GM18909 (cell line): ENCODE measurements around the gene TAOK2.

Source experiments
- ATAC-seq: cut with Tn5 transposase; IDR thresholded peaks from one replicate; pipeline ENCODE4 v1.9.1; 2021; ENCODE audit warnings: mild to moderate bottlenecking; ENCODE audit not compliant: unreplicated experiment, poor library complexity

Gene TAOK2

DNA sequence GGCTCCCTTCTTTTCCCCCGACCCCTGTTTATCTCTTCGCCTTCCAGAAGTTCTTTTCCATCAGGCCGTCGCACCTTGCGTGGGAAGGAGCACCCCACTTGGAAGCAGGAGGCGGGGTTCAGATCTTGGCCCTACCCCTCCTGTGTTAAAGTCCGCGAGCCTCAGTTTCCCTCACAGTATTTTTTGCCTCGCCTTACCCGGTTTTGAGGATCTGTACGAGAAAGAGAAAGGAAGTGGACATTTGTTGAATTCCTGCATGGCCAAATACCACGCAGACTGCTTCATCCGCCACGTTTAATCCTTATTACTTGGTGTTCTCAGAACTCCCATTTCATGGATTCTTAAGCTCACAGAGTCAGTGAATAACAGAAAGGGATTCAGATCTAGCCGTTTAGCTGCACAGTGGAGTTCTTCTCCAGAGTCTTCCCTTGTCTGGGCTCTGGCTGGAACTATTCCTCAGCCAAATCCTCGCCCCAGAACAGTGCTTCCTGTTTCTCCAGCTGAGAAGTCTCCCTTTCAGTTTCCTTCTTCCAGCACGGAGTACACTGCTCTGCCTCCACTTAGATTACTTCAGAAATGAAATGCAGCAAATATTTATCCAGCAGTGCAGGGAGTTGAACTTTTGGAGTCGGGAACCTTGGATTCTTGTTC, 11.2 kb upstream of the TAOK2 start:
- ATAC-seq: no peak

DNA sequence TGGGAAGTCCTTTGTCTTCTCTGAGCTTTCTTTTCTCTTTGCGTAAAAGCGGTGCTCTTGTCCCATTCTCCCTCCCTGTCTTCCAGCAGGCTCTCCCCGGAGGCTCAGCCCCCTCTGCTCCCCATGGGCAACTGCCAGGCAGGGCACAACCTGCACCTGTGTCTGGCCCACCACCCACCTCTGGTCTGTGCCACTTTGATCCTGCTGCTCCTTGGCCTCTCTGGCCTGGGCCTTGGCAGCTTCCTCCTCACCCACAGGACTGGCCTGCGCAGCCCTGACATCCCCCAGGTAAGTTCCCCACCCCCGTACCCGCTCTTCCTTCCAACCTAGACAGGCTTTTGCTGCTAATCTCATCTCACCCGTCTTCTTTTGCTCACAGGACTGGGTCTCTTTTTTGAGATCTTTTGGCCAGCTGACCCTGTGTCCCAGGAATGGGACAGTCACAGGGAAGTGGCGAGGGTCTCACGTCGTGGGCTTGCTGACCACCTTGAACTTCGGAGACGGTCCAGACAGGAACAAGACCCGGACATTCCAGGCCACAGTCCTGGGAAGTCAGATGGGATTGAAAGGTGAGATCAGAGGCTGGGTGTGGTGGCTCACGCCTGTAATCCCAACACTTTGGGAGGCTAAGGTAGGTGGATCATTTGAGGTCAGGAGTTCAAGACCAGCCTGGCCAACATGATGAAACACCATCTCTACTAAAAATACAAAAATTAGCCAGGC, 10.5 kb upstream of the TAOK2 start:
- no peak for ATAC-seq

DNA sequence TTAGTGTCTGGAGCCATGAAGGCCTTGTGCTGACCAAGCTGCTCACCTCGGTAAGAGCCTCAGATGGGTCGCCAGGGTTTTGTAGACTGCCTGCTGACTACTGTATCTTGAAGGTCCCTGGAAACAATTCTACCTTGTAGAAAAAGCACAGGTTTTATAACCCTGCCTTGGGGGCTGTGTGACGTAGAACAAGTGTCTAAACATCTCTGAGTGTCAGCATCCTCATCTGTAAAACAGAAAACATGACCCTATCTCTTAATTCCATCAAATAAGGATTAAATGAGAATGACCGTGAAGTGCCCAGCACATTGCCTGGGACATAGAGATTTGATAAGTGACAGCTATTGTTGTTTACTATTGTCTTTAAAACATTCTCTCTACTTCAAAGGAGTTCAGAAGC, 5.5 kb upstream of the TAOK2 start:
- no peak for ATAC-seq

DNA sequence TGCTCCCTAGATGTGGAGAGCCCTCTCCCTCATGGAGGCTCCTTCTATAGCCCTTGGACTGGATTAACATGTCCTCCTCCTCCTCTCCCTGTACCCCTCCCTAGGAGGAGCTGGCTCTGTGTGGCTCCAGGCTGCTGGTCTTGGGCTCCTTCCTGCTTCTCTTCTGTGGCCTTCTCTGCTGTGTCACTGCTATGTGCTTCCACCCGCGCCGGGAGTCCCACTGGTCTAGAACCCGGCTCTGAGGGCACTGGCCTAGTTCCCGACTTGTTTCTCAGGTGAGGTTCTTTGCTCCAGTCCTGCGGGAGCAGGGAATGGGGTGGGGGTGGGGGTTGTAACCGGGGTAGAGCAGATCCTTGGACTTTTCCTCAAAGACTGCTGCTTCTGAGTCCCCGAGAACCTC, 2.4 kb upstream of the TAOK2 start:
- ATAC-seq: no peak

DNA sequence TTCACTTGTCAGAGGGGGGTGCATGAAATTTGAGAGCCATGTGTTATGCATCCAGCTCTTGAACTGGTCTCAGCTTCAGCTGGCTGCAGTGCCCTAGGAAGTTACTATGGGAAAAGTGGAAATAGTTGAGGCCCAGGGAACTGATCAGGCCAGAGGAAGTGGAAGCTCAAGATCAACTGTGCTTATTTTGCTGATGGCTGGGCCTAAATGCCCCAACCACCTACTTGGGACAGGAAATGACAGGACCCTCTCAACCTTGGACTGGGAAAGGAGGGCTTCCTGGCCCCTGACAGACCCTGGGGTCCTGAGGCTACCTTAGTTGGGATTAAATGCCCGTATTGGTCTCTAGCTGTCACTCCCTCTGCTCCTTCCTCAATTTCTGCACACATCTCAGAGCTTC, 1.2 kb upstream of the TAOK2 start:
- ATAC-seq: no peak

DNA sequence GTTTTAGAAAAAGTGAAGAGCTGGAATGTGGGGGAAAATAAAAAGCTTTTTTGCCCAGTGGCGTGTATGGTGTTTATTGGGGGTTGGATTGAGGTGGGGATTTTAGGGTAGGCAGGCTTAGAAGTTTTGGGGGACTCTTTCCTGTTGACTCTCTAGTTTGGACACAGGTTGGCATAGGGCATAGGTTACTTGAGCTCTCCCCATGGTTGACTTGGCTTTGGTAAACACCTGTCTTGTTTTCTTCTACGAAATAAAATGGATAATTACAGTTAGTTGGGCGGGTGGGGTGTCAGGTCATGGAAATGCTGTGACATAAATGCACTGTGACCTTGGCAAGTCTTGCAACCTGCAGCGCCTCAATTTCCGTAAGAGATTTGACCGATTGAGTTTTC, 680 bp upstream of the TAOK2 start:
- no peak for ATAC-seq

DNA sequence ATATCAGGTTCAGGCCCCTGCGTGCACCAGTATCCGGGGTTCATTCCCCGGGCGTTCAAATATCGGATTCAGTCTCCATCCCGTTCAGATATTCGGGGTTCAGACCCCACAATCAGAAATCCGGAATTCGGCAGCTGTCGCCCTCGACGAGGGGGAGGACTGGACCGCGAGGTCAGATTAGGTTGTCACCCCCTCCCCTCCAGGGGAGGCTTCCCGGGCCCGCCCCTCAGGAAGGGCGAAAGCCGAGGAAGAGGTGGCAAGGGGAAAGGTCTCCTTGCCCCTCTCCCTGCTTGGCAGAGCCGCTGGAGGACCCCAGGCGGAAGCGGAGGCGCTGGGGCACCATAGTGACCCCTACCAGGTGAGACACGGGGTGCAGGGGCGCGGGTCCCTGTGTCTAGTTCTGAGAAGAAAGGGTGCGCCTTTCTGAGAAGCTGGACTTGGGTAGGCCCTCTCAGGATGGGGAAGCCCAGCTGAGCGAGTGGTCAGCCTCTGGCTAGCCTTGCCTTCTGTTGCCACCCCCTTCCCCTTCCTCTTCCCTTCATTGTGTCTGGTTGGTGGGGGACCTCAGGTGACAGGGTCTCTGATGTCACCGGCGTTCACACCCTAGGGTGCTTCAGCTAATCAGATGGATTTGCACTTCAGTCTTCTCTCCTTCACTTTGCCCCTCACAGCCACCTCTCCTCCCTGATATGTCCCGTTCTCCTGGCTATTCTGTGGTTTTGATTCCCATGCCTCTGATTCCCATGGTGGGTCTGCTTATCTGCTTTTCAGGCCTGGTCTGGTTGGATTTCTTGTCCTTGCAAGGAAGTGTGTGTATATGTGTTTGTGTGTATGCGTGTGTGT, 844 bp downstream of the TAOK2 start:
- no peak for ATAC-seq

DNA sequence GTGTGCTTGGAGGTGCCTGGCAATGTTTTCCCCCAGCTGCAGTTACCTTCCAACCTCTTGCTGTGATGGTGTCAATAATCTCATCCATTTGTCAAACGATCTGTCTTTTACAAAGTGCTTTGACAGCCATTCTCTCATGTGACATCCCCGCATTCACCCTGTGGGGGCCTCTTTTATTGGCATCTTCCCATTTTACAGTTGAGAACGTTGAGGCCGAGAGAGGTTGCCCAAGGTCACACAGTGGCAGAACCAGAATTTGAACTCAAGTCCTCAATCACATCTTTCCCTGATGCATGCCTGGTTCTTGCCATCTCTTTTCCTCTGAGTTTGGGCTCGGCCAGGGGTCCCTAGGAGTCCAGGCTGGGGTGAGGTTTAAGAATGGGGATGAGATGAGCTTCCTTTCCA, 1.5 kb downstream of the TAOK2 start:
- ATAC-seq: no peak

DNA sequence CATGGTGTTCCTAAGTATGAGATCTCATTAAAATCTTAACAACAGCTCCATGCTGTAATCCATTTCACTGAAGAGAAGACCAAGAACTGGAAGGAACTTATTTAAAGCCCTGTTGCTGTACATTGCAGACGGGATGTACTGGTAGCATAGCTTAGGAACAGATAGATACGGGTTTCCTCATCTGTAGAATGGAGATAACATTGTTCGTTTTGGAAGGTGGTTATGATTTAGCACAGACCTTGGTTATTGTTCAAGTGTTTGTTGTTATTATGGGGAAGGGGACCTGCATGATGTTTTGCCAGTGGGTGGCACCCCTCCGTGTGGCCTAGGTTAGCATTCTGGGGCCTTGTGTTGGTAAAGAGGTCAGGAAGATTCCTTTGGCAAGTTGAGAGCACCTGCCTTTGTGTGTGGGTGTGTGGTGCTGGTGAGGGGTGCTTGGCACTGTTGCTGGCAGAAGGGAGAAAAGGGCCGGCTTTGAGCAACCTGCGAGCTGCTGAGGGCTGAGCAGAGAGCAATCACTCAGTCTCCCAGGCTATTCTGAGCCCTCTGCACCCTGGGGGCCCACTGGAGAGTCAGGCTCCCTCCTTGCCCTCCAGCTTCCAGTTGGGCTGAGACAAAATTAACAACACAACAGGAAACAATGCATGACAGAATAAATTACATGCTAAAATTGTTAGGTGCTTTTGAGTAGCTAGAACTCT, 2.3 kb downstream of the TAOK2 start:
- ATAC-seq: no peak

DNA sequence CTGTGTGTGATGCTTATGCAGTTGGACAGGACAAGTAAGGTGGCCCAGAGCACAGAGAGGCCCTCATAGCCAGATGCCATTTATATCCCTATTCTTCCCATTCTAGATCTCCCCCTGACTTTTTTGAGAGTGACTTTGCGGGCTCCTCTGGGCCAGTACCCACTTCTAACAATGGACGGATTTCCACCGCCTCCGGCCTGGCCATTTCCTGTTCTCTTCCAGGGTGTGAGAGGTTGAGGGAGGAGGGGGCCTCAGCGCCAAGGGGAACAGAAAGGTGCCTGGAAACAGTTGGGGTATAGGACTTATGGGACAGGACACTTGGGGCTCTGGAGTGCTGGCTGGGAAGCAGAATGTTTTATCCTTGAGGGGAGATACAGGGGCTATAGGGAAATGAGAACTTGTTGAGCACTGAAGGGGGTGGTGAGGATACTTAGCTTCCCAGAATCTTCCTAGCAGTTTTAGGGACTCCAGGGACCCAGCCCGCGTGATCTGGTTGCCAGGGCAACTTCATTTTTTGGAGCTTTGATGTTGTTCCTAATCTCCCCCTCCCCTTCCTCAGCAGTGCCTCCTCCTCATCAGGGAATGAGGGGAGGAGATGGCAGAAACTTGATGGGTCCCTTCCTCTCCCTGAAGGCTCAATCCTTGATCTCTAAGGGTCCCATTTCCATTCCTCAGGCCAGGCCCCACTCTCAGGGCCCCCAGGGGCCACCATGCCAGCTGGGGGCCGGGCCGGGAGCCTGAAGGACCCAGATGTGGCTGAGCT, 3.6 kb downstream of the TAOK2 start:
- ATAC-seq: no peak

DNA sequence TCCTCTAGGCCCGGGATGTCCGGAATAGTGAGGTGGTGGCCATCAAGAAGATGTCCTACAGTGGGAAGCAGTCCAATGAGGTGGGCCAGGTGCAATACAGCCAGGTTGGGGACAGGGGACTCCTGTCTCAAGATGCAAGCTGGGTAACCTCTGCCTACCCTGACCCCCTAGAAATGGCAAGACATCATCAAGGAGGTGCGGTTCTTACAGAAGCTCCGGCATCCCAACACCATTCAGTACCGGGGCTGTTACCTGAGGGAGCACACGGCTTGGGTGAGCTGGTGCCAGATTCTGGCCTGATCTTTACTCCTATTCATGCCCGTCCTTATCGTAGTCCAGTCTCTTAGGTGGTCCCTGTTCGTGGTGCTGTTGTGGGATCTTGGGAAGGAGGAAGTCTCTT, 4.4 kb downstream of the TAOK2 start:
- ATAC-seq: no peak

DNA sequence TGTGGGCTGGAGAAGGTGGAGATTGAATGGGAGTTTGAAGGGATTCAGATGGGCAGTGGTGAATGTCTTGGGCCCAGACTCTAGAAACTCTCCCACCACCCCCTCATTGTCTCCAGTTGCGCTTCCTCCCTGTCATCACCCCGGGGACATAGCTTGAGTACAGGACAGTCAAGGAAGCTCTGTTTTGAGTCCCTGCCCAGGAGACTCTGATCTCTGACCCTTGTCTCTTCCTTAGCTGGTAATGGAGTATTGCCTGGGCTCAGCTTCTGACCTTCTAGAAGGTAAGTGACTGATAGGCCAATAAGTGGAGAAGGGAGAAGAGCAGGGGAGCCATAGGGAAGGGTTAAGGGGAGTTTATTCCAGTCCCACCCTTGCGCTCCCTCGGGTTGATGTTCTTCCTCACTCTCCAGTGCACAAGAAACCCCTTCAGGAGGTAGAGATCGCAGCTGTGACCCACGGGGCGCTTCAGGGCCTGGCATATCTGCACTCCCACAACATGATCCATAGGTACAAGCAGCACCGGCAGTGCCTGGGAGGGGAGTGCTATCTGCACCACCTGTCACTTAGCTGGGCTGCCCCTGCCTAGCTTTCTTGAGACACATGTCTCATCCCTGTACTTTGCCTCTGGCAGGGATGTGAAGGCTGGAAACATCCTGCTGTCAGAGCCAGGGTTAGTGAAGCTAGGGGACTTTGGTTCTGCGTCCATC, 5.0 kb downstream of the TAOK2 start:
- no peak for ATAC-seq

DNA sequence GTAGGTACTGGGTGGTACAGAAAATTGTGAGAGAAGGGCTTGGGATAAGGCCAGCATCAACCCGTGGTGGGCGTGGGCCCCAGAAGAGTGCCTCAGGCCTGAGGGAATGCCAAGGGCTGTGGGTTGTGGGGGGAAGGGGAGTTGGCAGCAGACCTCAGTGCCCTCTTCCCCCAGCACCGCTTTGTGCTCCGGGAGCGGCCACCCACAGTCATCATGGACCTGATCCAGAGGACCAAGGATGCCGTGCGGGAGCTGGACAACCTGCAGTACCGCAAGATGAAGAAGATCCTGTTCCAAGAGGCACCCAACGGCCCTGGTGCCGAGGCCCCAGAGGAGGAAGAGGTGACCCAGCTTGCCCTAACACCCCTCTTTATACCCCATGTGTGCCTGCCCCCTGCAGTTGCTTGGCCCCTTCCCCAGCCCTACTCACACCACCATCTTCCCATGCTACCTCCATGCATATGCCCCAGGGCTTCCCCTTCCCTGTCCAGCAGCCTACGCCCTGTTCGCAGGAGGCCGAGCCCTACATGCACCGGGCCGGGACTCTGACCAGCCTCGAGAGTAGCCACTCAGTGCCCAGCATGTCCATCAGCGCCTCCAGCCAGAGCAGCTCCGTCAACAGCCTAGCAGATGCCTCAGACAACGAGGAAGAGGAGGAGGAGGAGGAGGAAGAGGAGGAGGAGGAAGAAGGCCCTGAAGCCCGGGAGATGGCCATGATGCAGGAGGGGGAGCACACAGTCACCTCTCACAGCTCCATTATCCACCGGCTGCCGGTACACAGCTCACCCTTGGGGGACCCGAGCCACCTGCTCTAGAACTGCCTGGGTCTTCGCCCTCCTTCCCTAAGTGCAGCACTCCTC, 9.1 kb downstream of the TAOK2 start:
- ATAC-seq: no peak

DNA sequence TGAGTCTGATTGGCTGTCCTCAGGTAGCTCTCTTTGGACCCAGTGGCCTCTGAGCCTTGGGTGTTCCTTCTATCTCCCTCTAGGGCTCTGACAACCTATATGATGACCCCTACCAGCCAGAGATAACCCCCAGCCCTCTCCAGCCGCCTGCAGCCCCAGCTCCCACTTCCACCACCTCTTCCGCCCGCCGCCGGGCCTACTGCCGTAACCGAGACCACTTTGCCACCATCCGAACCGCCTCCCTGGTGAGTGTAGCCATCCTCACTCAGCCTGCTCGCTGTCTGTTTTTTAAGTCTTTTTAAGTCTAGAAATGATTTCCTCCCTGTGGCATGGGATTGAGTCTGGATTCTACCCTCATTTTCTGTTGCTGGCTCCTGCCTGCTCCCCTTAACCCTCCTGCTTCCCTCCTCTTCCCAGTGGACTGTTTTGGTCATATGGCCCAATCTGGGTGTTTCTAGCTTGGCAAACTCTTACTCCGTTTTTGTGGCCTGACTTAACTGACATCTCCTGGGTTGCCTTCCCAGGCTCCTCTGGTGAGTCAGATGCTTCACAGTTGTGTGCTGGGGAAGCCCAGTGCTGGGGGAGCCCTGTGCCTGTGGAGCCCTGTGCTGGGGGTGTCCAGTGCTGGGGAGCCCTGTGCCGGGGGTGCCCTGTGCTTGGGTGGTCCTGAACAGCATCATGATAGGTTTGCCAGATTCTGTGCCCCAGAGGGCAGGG, 9.9 kb downstream of the TAOK2 start:
- ATAC-seq: no peak

DNA sequence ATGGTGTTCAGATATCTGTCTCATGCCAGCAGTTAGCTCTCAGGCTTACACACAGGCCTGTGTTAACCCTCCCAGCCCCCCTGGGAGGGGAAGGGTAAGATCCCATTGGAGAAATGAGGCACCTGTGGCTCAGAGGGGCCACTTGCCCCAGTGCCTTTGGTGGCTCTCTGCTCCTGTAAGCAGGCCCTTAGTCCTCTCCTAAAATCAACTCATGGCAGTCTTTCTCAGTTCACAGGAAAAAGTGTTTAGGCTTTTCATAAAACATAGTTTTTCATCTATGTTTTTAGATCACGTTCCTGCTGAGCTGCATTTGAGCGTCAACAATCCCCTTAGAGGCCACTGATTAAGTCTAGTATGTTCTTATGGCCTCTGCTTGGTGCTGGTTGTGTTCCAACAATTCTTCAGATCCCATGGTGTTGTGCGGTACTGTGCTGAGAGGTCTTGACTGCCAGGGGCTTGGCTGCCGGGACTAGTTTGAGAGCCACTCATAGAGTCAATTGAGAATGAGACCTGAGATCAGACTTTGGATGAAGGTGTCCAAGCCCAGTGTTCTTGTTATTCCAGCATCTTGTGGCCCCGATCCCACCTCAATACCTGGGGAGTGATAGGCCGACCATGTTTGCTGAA, 10.6 kb downstream of the TAOK2 start:
- ATAC-seq: no peak

DNA sequence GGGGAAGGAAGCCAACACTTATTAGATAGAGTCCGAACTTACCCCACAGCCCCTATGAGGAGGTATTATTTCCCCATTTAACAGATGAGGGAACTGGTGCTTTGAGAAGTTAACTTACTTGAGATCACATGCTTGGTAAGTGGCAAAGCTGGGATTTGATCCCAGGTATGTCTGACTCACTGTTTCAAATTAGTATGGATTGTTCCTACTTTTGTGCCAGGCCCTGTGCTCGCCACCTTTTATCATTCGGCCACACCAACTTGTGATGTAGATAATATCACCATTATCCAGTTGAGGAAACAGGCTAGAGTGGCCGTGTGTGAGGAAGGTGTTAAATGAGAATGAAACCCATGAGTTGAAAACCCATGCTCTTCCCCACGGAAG, 11.1 kb downstream of the TAOK2 start:
- ATAC-seq: no peak

DNA sequence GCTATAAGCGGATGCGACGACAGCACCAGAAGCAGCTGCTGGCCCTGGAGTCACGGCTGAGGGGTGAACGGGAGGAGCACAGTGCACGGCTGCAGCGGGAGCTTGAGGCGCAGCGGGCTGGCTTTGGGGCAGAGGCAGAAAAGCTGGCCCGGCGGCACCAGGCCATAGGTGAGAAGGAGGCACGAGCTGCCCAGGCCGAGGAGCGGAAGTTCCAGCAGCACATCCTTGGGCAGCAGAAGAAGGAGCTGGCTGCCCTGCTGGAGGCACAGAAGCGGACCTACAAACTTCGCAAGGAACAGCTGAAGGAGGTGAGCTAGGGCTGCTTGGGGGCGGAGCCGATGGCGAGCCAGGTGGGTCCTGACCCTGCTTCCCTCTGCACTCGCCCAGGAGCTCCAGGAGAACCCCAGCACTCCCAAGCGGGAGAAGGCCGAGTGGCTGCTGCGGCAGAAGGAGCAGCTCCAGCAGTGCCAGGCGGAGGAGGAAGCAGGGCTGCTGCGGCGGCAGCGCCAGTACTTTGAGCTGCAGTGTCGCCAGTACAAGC, 11.7 kb downstream of the TAOK2 start:
- no peak for ATAC-seq
